Stimulated activated effector memory CD8-positive, alpha-beta T cell treated with anti-CD3 and anti-CD28 coated beads, Interleukin-12 subunit alpha, Interleukin-12 subunit beta, amount 100 ng/mL, for 72 hours (primary cell): ENCODE measurements around the gene RBM33.

Experiments
- ATAC-seq: fragments of 150-1000 bp; cut with Tn5 transposase; 2 replicates; pipeline ENCODE4 v1.10.0; 2021
- DNase-seq, 2 donors: peaks; one replicate each; pipeline ENCODE4 v3.0.0; 2021 to 2022; ENCODE audit warnings: low spot score in 2 of 2
- H3K27ac Mint-ChIP-seq: one replicate; pipeline ENCODE4 v1.8.0; 2022; ENCODE audit warnings: mild to moderate bottlenecking, mixed read lengths
- H3K36me3 Mint-ChIP-seq: one replicate; pipeline ENCODE4 v1.8.0; 2022; ENCODE audit warnings: mild to moderate bottlenecking, mixed read lengths
- H3K4me1 Mint-ChIP-seq: one replicate; pipeline ENCODE4 v1.8.0; 2022; ENCODE audit warnings: mixed read lengths
- H3K4me3 Mint-ChIP-seq: one replicate; pipeline ENCODE4 v1.8.0; 2022; ENCODE audit warnings: mild to moderate bottlenecking, mixed read lengths
- H3K9me3 Mint-ChIP-seq: one replicate; pipeline ENCODE4 v1.8.0; 2022; ENCODE audit warnings: mixed read lengths

The RBM33 gene

GRCh38 chr7:155731871-155732270, 87.4 kb downstream of the RBM33 start:
- H3K27ac Mint-ChIP-seq, result peak overlapping the region; percentile 60
- no peaks in the 10 kb centered on the region for H3K9me3 Mint-ChIP-seq
- no peak for DNase-seq
- peaks cover 69% of the 10 kb centered on the region for H3K36me3 Mint-ChIP-seq
- H3K4me3 Mint-ChIP-seq, result no peak overlapping the region
- no peak for ATAC-seq
- peaks cover 60% of the 10 kb centered on the region for H3K4me1 Mint-ChIP-seq

DNA sequence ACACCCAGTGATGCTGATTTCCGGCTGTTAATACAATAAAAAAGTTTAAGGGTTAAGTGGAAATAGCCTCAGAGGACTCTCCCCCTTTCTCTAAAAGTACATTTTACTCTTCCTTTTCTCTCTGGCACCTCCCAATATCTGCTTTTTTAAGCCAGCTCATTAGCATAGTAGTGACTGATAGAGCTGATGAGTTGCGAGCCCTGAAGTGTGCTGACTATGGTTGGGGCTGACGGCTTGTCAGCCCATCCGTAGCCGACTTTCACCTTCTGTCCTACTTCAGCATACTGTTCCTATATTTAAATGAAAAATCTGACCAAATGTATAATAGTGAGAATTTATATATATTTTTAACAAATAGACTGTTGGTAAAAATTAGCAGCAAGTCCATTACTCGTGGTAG, 87.8 kb downstream of the RBM33 start:
- no peak for ATAC-seq
- peak overlapping the region; percentile 67 for H3K27ac Mint-ChIP-seq
- H3K4me3 Mint-ChIP-seq, result no peak overlapping the region
- peaks cover 60% of the 10 kb centered on the region for H3K4me1 Mint-ChIP-seq
- peaks cover 69% of the 10 kb centered on the region for H3K36me3 Mint-ChIP-seq
- no peak for DNase-seq
- H3K9me3 Mint-ChIP-seq, result no peaks in the 10 kb centered on the region

DNA sequence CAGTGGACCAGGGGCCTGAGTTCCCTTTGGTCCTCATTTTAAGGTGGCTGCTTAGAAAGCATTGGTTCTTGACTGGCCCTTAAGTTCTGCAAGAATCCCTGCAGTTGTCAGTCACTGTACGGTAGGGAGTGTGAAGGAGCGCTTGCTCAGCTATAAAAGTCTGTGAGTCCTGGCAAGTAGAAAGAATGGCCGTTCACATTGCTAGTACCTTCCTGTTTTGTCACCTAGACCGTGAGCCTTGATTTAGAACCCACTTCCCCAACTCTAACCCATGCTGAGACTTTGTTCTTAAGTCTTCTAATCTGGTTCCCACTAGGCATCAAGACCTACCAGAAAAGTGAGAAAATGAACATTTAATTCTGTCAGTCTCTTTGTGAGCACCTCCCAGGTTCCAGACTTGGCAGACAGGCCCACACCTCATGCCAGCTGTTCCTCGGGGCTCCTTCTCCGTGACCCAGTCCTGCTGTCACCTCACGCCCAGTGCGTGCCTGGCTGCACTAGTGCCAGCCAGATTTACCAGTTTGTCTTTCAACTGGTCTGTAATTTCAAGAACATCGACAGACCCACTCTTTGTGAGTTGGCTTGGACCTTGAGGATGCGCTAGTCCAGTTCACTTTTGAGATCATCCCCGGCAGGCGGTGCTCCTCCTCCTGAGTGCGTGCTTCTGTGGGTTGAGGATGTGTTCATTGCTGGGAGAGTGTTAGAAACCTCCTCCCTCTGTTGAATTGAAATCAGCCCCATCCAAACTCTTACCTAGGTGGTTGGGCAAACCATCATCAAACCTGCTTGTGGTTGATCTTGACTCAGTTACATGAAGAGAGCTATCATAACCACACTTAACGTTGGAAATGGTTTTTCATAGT, 89.4 kb downstream of the RBM33 start:
- ATAC-seq, result peak; percentile 82
- H3K4me3 Mint-ChIP-seq, result no peak overlapping the region
- DNase-seq, result no peak
- peaks cover 70% of the 10 kb centered on the region for H3K36me3 Mint-ChIP-seq
- H3K27ac Mint-ChIP-seq, result peak overlapping the region; percentile 67
- H3K9me3 Mint-ChIP-seq, result no peaks in the 10 kb centered on the region
- H3K4me1 Mint-ChIP-seq, result peaks cover 53% of the 10 kb centered on the region

DNA sequence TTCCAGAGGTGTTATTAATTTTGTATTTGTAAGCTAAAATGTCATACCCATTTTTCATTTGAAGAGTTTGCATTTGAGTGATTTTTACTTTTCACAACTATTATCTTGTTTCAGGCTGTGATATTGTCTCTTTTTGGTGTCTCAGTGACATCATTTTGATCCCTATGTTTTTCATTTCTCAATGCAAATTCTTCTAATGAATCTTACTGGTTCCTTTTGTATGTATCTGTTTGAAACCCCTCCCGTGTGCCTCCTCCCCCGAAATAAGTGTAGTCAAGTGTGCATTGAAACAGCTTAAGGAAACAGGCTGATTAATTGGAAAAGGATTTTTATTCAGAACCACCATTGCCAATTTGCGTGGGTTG, 90.0 kb downstream of the RBM33 start:
- Mint-ChIP-seq H3K9me3 (no peaks in the 10 kb centered on the region), H3K27ac (peak overlapping the region; percentile 67), H3K4me3 (no peak overlapping the region), H3K36me3 (peaks cover 72% of the 10 kb centered on the region), H3K4me1 (peaks cover 57% of the 10 kb centered on the region)
- DNase-seq (no peak), ATAC-seq (no peak)

DNA sequence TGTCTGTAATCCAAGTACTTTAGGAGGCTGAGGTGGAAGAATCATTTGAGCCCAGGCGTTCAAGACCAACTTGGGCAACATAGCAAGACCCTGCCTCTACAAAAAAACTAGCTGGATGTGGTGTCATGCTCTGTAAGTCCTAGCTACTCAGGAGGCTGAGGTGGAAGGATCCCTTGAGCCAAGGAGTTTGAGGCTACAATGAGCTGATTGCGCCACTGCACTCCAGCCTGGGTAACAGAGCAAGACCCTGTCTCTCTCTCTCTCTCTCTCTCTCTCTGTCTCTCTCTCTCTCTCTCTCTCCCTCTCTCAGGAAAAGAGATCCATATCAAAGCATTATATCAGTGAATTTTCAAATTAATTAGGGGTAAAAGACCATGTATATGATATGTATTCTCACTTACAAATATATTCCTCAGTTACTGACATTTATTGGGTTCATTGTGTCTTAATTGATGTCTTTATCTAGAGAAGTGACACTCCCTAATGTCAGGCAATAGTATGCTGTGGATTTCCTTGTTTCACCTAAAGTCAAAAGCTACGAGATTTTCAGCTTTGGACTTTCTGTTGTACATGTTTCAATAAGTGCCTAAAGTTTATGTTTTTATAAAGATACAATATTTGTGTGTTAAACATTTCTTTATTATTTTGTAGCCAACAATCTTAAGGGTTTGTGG, 91.1 kb downstream of the RBM33 start:
- peak overlapping the region; percentile 56 for H3K27ac Mint-ChIP-seq
- H3K9me3 Mint-ChIP-seq, result no peaks in the 10 kb centered on the region
- DNase-seq, result no peak
- no peak for ATAC-seq
- peaks cover 47% of the 10 kb centered on the region for H3K4me1 Mint-ChIP-seq
- peaks cover 72% of the 10 kb centered on the region for H3K36me3 Mint-ChIP-seq
- H3K4me3 Mint-ChIP-seq, result no peak overlapping the region

DNA sequence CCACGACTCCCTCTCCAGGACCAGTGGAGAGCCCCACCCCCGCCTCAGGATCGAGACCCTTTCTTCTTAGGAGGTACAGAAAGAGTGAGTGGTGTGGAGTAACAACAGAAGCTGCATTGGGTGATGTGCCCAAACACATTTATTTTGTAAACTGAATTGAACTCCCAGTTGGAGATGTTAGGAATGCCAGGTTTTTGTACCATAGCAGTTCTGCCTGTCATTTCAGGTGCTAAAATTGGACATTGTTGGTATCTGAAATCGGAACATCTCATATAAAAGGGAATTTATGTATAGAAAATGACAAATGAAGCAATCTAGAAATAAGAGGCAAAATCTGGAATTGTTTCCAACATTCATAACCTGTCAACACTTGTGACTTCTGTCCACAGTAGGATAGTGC, 93.1 kb downstream of the RBM33 start:
- DNase-seq, result no peak
- ATAC-seq, result no peak
- Mint-ChIP-seq H3K4me3 (no peak overlapping the region), H3K36me3 (peaks cover 76% of the 10 kb centered on the region), H3K4me1 (peaks cover 41% of the 10 kb centered on the region), H3K27ac (no peak overlapping the region), H3K9me3 (no peaks in the 10 kb centered on the region)

DNA sequence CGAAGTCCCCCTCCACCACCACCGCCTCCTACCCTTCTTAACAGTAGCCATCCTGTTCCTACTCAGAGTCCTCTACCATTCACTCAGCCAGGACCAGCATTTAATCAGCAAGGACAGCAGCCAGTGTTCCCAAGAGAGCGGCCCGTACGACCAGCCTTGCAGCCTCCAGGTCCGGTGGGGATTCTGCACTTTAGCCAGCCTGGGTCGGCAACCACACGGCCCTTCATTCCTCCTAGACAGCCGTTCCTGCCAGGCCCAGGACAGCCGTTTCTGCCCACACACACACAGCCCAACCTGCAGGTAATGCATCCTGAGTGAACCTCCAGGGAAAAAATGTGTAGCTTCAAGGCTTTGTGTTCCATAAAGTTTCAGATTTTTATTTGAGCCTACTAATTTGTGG, 93.6 kb downstream of the RBM33 start:
- Mint-ChIP-seq H3K36me3 (peaks cover 76% of the 10 kb centered on the region), H3K27ac (no peak overlapping the region), H3K4me3 (no peak overlapping the region), H3K9me3 (no peaks in the 10 kb centered on the region), H3K4me1 (peaks cover 36% of the 10 kb centered on the region)
- no peak for DNase-seq
- no peak for ATAC-seq

- no peaks in the 10 kb centered on the region for H3K9me3 Mint-ChIP-seq
- peaks cover 34% of the 10 kb centered on the region for H3K4me1 Mint-ChIP-seq
- DNase-seq, result peak; percentile 27 to 70
- peak overlapping the region; percentile 32 for H3K4me3 Mint-ChIP-seq
- peak; percentile 65 for ATAC-seq
- H3K27ac Mint-ChIP-seq, result peak overlapping the region; percentile 50
- peaks cover 83% of the 10 kb centered on the region for H3K36me3 Mint-ChIP-seq
Measured at GRCh38 chr7:155738652-155739537, 94.4 kb downstream of the RBM33 start.

- no peaks in the 10 kb centered on the region for H3K9me3 Mint-ChIP-seq
- peak; percentile 52 for ATAC-seq
- H3K4me1 Mint-ChIP-seq, result peaks cover 28% of the 10 kb centered on the region
- peaks cover 91% of the 10 kb centered on the region for H3K36me3 Mint-ChIP-seq
- H3K4me3 Mint-ChIP-seq, result peak overlapping the region; percentile 32
- H3K27ac Mint-ChIP-seq, result peak overlapping the region; percentile 50
- DNase-seq, result no peak
Measured at GRCh38 chr7:155739538-155740143, 95.2 kb downstream of the RBM33 start.

DNA sequence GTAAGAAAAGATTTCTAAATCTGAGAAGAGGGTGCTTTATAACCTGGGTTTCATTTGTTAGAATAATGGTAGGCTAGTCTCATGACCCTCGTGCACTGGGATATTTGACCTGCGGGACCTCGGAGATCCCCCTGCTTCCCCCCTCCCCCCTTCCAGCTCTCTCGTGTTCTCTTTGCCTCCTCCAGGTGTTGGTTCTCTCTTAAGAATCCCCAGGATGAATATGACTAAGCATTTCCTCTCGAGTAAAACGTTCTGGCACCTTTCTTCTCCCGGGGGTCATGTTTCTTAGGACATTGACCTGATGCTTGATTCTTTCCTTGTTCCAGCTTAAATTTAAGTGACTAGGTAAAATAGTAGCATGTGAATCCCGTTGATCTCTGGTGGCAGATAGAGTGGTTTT, 96.6 kb downstream of the RBM33 start:
- no peak for ATAC-seq
- H3K4me1 Mint-ChIP-seq, result peaks cover 32% of the 10 kb centered on the region
- peak overlapping the region; percentile 80 for H3K27ac Mint-ChIP-seq
- DNase-seq, result no peak
- H3K4me3 Mint-ChIP-seq, result no peak overlapping the region
- peaks cover 94% of the 10 kb centered on the region for H3K36me3 Mint-ChIP-seq
- H3K9me3 Mint-ChIP-seq, result no peaks in the 10 kb centered on the region

DNA sequence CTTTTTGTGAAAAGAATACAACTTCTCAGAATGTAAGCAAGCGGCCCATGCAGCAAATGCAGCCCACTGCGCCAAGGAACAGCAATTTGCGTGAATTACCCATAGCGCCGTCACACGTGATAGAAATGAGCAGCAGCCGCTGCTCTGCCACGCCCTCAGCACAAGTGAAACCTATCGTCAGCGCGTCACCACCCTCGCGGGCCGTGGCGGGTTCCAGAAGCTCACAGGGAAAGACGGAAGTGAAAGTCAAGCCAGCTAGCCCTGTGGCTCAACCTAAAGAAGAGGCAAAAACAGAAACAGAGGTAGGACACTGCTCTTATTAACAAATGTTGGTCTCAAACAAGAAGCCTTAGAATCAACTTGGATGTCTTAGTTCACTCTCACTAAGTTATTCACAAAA, 97.3 kb downstream of the RBM33 start:
- H3K4me3 Mint-ChIP-seq, result no peak overlapping the region
- DNase-seq (no peak), ATAC-seq (no peak)
- H3K36me3 Mint-ChIP-seq, result peaks cover 100% of the 10 kb centered on the region
- H3K4me1 Mint-ChIP-seq, result peaks cover 37% of the 10 kb centered on the region
- no peaks in the 10 kb centered on the region for H3K9me3 Mint-ChIP-seq
- H3K27ac Mint-ChIP-seq, result peak overlapping the region; percentile 80

- DNase-seq (no peak), ATAC-seq (no peak)
- Mint-ChIP-seq H3K36me3 (peaks cover 99% of the 10 kb centered on the region), H3K4me3 (no peak overlapping the region), H3K27ac (no peak overlapping the region), H3K9me3 (no peaks in the 10 kb centered on the region), H3K4me1 (peaks cover 44% of the 10 kb centered on the region)
Measured at GRCh38 chr7:155743177-155743576, 98.7 kb downstream of the RBM33 start.

DNA sequence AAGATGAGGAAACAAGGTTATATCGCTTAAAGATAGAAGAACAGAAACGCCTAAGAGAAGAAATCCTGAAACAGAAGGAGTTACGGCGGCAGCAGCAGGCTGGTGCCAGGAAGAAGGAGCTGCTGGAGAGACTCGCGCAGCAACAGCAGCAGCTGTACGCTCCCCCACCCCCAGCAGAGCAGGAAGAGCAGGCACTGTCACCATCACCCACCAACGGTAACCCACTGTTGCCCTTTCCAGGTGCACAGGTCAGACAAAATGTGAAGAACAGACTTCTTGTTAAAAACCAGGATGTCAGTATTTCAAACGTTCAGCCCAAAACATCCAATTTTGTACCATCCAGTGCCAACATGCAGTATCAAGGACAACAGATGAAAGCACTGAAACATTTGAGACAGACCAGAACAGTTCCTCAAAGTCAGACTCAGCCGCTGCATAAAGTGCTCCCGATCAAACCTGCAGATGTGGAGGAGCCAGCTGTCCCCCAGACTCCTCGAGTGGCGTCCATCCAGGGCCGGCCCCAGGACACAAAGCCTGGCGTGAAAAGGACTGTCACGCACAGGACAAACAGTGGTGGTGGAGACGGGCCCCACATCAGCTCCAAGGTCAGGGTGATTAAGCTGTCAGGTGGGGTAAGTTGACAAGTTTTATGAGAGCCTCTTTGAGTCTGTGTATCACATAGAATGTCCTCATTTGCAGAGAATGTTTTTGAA, 100.7 kb downstream of the RBM33 start:
- Mint-ChIP-seq H3K9me3 (no peaks in the 10 kb centered on the region), H3K36me3 (peaks cover 93% of the 10 kb centered on the region), H3K4me1 (peaks cover 52% of the 10 kb centered on the region), H3K27ac (peak overlapping the region; percentile 18), H3K4me3 (no peak overlapping the region)
- no peak for DNase-seq
- ATAC-seq, result no peak

- H3K4me3 Mint-ChIP-seq, result no peak overlapping the region
- no peak for DNase-seq
- no peaks in the 10 kb centered on the region for H3K9me3 Mint-ChIP-seq
- ATAC-seq, result peak; percentile 59
- H3K36me3 Mint-ChIP-seq, result peaks cover 87% of the 10 kb centered on the region
- H3K27ac Mint-ChIP-seq, result peak overlapping the region; percentile 18
- H3K4me1 Mint-ChIP-seq, result peaks cover 52% of the 10 kb centered on the region
Measured at GRCh38 chr7:155745737-155746136, 101.3 kb downstream of the RBM33 start.
